CD4-positive, alpha-beta T cell treated with Interleukin-1 beta for 1 hour (primary cell): Measurements from ENCODE around the gene GNRH2.
"Not testable (repeated sequence)": the region's sequence is repeated elsewhere in the genome, so short reads cannot be mapped to it uniquely, and the experiment has no call there.

Experiments
- DNase-seq, 2 donors: peaks; one replicate each; pipeline ENCODE4 v3.0.0-alpha.2; 2020 to 2022

GNRH2 gene

GRCh38 chr20:3075315-3075714 lies 31.9 kb downstream of the GNRH2 start:
- not testable (repeated sequence) for DNase-seq

GRCh38 chr20:3077618-3078134 lies 34.3 kb downstream of the GNRH2 start:
- no peak for DNase-seq

- DNase-seq, result no peak
These were observed 37.5 kb downstream of the GNRH2 start for GRCh38 chr20:3080939-3081388.

GRCh38 chr20:3081641-3082040 lies 38.2 kb downstream of the GNRH2 start:
- no peak for DNase-seq

GRCh38 chr20:3082306-3082951 lies 39.0 kb downstream of the GNRH2 start:
- no peak for DNase-seq

GRCh38 chr20:3082955-3083952 lies 39.8 kb downstream of the GNRH2 start:
- no peak for DNase-seq

- DNase-seq, result no peak
These were observed 41.0 kb downstream of the GNRH2 start, which contains the start of gene AVP for GRCh38 chr20:3084283-3084985. Gene AVP, minus strand, starts transcription at chr20:3084724. Its CDS starts 50 bp downstream, at chr20:3084674.

GRCh38 chr20:3084986-3085360 lies 41.6 kb downstream of the GNRH2 start:
- no peak for DNase-seq

GRCh38 chr20:3085571-3086072 lies 42.2 kb downstream of the GNRH2 start:
- no peak for DNase-seq

GRCh38 chr20:3088031-3088430 lies 44.6 kb downstream of the GNRH2 start:
- no peak for DNase-seq

- no peak for DNase-seq
These were observed 47.1 kb downstream of the GNRH2 start for GRCh38 chr20:3090565-3090964.

- DNase-seq, result peak; percentile 29 to 60
These were observed 49.4 kb downstream of the GNRH2 start for GRCh38 chr20:3092611-3093379.

- peak; percentile 26 to 59 for DNase-seq
These were observed 50.5 kb downstream of the GNRH2 start for GRCh38 chr20:3093861-3094361.

- DNase-seq, result no peak
These were observed 51.6 kb downstream of the GNRH2 start for GRCh38 chr20:3094848-3095629.
